Measurements from ENCODE around the gene MLF2. TPM values are rescaled to one million over a fixed set of nuclear protein-coding genes. Genes with fewer than 3 reads are reported as not detected.

The MLF2 gene
- total RNA-seq, 3 donors from 2014 or later (not counting 1 experiment from before 2014, with no cell fraction given): 114 to 117 (median 116) TPM

DNA sequence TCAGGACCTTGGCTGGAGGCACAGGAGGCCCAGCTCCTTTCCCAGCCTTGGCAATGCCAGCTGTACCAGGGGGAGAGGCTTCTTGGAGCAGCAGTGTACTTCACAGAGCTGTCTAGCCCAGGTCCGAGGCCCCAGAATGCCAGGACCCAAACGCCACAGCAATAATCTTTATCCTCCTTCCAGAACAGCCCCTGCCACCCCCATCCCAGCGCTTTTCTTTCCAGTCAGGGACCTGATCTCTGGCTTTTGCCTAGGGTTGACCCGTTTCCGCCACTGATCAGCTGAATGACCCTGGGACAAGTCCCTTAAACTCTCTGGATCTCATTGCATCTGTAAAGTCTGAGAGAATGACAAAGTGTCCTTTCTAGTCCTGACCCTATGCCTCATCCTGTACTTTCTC lies 24.4 kb upstream of the MLF2 start:
- H3K9me3 Mint-ChIP-seq: no peaks in the 10 kb centered on the region
- H3K36me3 ChIP-seq (ENCODE audit: control insufficient read depth, insufficient read depth, low read length): no peaks in the 10 kb centered on the region
- intact Hi-C loops (cut with micrococcal nuclease): no loop called here
- H3K27ac Mint-ChIP-seq: no peak overlapping the region
- peaks cover 43% of the 10 kb centered on the region for H3K4me1 ChIP-seq (ENCODE audit: control insufficient read depth, insufficient read depth, low read length)
- H3K4me1 Mint-ChIP-seq: peaks cover 13 to 25% of the 10 kb centered on the region in 2 donors
- TF ChIP-seq, protein P1, sequence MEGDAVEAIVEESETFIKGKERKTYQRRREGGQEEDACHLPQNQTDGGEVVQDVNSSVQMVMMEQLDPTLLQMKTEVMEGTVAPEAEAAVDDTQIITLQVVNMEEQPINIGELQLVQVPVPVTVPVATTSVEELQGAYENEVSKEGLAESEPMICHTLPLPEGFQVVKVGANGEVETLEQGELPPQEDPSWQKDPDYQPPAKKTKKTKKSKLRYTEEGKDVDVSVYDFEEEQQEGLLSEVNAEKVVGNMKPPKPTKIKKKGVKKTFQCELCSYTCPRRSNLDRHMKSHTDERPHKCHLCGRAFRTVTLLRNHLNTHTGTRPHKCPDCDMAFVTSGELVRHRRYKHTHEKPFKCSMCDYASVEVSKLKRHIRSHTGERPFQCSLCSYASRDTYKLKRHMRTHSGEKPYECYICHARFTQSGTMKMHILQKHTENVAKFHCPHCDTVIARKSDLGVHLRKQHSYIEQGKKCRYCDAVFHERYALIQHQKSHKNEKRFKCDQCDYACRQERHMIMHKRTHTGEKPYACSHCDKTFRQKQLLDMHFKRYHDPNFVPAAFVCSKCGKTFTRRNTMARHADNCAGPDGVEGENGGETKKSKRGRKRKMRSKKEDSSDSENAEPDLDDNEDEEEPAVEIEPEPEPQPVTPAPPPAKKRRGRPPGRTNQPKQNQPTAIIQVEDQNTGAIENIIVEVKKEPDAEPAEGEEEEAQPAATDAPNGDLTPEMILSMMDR (IDR thresholded peaks at IDR 0.05): no peak
- H3K27me3 ChIP-seq (ENCODE audit: control insufficient read depth, insufficient read depth, low read length): peaks cover 21% of the 10 kb centered on the region
- WGBS (ENCODE audit: insufficient coverage): 97% methylated on average over 5 of the region's 5 CpGs
- H3K27ac ChIP-seq (ENCODE audit: low read length): no peak overlapping the region
- no peaks in the 10 kb centered on the region for H3K36me3 Mint-ChIP-seq
- no peaks in the 10 kb centered on the region for H3K9me3 ChIP-seq (ENCODE audit: control insufficient read depth, insufficient read depth, low read length)
- H3K4me3 ChIP-seq (ENCODE audit: low read length): no peak overlapping the region
- ATAC-seq (no peak), DNase-seq (no peak)
- H3K27me3 Mint-ChIP-seq (ENCODE audit: low read depth in 2 of 2): peaks cover 48 to 54% of the 10 kb centered on the region in 2 donors
- H3K4me3 Mint-ChIP-seq: no peak overlapping the region

DNA sequence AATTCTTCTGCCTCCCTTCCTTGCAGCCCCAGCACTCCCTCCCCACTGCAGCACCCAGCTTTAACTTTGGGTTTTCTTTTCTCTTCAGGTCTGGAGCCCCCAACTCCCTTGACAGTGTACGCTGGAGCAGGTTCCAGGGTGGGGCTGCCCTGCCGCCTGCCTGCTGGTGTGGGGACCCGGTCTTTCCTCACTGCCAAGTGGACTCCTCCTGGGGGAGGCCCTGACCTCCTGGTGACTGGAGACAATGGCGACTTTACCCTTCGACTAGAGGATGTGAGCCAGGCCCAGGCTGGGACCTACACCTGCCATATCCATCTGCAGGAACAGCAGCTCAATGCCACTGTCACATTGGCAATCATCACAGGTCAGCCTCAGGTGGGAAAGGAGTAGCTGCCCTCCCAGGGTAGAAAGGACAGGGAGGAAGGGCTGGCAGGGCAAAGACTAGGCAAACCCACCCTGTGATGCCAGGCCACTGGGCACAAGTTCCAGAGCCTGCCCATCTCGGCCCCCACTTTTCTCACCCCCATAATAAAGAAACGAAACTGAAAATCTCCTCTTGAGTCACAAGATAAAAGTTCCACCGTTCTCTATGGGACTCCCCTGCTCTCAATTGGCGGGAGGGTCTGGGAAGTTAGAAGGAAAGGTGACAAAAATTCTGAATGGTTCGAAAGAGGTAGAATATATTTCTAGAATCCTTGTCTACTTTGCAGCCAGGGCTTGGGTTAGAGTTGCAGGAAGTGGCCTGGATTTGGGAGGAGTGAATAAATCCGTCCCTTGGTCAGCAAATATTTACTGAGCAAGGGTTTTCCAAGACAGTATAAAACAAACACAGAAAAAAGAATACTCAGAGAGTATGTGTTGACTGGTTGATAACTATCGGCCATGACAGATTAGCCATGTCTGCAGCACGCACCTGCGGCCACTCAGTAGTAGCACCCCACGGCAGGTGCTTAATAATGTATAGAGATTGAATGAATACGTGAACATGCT lies 22.5 kb upstream of the MLF2 start:
- Histone ChIP-seq H3K27ac (ENCODE audit: low read length) (peak overlapping the region; percentile 71), H3K4me3 (ENCODE audit: low read length) (peak overlapping the region; percentile 31), H3K9me3 (ENCODE audit: control insufficient read depth, insufficient read depth, low read length) (no peaks in the 10 kb centered on the region), H3K27me3 (ENCODE audit: control insufficient read depth, insufficient read depth, low read length) (peaks cover 21% of the 10 kb centered on the region), H3K36me3 (ENCODE audit: control insufficient read depth, insufficient read depth, low read length) (no peaks in the 10 kb centered on the region), H3K4me1 (ENCODE audit: control insufficient read depth, insufficient read depth, low read length) (peaks cover 51% of the 10 kb centered on the region)
- intact Hi-C loops (cut with micrococcal nuclease): no loop called here
- WGBS (ENCODE audit: insufficient coverage): 75% methylated on average over 15 of the region's 16 CpGs
- TF ChIP-seq, protein P1 (IDR thresholded peaks at IDR 0.05): no peak
- Mint-ChIP-seq H3K27me3 (ENCODE audit: low read depth in 2 of 2) (peaks cover 62 to 72% of the 10 kb centered on the region in 2 donors), H3K36me3 (no peaks in the 10 kb centered on the region), H3K27ac (peak overlapping the region in 1 of 2 donors; percentile 45), H3K4me1 (peaks cover 19 to 31% of the 10 kb centered on the region in 2 donors), H3K4me3 (peak overlapping the region; percentile 21), H3K9me3 (no peaks in the 10 kb centered on the region)
- no peak for ATAC-seq
- DNase-seq: peak in 1 of 2 donors; percentile 50

DNA sequence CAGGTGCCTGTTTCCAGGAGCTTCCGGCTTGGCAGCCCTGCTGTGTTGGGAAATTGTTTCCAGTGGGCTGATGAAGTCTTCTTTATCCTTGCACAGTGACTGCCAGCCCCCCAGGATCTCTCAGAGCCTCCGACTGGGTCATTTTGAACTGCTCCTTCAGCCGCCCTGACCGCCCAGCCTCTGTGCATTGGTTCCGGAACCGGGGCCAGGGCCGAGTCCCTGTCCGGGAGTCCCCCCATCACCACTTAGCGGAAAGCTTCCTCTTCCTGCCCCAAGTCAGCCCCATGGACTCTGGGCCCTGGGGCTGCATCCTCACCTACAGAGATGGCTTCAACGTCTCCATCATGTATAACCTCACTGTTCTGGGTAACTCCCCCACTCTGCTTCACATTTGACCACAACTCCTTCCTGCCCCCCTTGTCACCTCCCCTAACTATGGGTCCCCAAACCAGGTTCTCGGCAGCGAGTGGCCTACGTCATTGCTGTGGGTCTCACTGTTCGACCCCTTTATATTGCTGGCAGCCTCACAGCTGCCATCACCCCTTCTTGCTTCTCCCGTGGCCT lies 21.6 kb upstream of the MLF2 start:
- Mint-ChIP-seq H3K27ac (peak overlapping the region in 1 of 2 donors; percentile 45), H3K4me3 (peak overlapping the region; percentile 21), H3K27me3 (ENCODE audit: low read depth in 2 of 2) (peaks cover 68 to 74% of the 10 kb centered on the region in 2 donors), H3K36me3 (no peaks in the 10 kb centered on the region), H3K4me1 (peaks cover 19 to 31% of the 10 kb centered on the region in 2 donors), H3K9me3 (no peaks in the 10 kb centered on the region)
- WGBS (ENCODE audit: insufficient coverage): 61% methylated on average over 15 of the region's 15 CpGs
- Histone ChIP-seq H3K4me1 (ENCODE audit: control insufficient read depth, insufficient read depth, low read length) (peaks cover 51% of the 10 kb centered on the region), H3K4me3 (ENCODE audit: low read length) (peak overlapping the region; percentile 31), H3K9me3 (ENCODE audit: control insufficient read depth, insufficient read depth, low read length) (no peaks in the 10 kb centered on the region), H3K27ac (ENCODE audit: low read length) (peak overlapping the region; percentile 71), H3K36me3 (ENCODE audit: control insufficient read depth, insufficient read depth, low read length) (no peaks in the 10 kb centered on the region), H3K27me3 (ENCODE audit: control insufficient read depth, insufficient read depth, low read length) (peaks cover 21% of the 10 kb centered on the region)
- TF ChIP-seq, protein P1 (IDR thresholded peaks at IDR 0.05): no peak
- intact Hi-C loops (cut with micrococcal nuclease): no loop called here
- peak in 1 of 2 donors; percentile 80 for DNase-seq
- peak in 2 of 3 donors; percentile 17 to 57 for ATAC-seq
